AG10803 (cell line): ENCODE data around the gene PCSK5.

Experiments used
- DNase-seq: peaks from one replicate; pipeline ENCODE4 v3.0.0; 2010; ENCODE audit warnings: low read depth
- H3K4me3 ChIP-seq: 2 replicates; pipeline ENCODE4 v1.5.1; 2011; ENCODE audit warnings: mild to moderate bottlenecking, low read length, control low read depth
- TF ChIP-seq, protein P1 (sequence below): conservative IDR thresholded peaks from 2 replicates; pipeline ENCODE4 v1.5.1; 2011; ENCODE audit warnings: mild to moderate bottlenecking, low read length, control low read depth, inconsistent platforms

Gene PCSK5

DNA sequence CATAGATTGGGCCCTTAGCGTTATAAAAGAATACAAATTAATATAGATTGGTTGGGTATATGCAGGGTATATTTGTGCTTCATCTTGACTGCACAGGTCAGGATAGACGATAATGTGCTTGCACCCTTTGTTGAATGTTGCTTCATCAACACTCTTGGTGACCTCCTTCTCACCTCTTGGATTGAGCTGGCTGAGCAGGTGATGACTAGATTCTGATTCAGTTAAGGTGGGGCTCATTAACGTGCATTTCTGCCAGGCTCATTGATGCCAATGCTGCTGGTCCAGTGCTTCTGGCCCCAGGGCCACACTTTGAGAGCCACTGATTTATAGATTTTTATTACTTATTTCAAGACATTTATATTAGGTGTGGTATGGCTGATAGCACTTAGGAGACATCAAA, 27.7 kb downstream of the PCSK5 start:
- DNase-seq: no peak
- H3K4me3 ChIP-seq: no peak overlapping the region
- TF ChIP-seq, protein P1, sequence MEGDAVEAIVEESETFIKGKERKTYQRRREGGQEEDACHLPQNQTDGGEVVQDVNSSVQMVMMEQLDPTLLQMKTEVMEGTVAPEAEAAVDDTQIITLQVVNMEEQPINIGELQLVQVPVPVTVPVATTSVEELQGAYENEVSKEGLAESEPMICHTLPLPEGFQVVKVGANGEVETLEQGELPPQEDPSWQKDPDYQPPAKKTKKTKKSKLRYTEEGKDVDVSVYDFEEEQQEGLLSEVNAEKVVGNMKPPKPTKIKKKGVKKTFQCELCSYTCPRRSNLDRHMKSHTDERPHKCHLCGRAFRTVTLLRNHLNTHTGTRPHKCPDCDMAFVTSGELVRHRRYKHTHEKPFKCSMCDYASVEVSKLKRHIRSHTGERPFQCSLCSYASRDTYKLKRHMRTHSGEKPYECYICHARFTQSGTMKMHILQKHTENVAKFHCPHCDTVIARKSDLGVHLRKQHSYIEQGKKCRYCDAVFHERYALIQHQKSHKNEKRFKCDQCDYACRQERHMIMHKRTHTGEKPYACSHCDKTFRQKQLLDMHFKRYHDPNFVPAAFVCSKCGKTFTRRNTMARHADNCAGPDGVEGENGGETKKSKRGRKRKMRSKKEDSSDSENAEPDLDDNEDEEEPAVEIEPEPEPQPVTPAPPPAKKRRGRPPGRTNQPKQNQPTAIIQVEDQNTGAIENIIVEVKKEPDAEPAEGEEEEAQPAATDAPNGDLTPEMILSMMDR: no peak

DNA sequence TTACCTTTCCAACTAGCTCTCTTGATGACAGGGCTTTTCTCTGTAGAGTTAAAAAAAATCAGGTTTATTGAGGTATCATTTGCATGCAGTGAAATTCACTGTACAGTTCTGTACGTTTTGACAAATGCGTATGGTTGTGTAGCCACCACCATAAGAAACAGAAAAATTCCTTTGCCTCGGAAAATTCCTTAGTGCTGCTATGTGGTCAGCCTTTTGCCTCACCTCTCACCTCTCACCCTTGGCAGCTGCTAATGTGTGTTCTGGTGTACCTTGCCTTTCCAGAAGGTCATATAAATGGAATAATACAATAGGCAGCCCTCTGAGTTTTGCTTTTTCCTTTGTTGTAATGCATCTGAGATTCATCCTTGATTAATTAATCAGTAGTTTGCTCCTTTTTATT, 28.4 kb downstream of the PCSK5 start:
- TF ChIP-seq, protein P1: no peak
- DNase-seq: no peak
- H3K4me3 ChIP-seq: no peak overlapping the region

DNA sequence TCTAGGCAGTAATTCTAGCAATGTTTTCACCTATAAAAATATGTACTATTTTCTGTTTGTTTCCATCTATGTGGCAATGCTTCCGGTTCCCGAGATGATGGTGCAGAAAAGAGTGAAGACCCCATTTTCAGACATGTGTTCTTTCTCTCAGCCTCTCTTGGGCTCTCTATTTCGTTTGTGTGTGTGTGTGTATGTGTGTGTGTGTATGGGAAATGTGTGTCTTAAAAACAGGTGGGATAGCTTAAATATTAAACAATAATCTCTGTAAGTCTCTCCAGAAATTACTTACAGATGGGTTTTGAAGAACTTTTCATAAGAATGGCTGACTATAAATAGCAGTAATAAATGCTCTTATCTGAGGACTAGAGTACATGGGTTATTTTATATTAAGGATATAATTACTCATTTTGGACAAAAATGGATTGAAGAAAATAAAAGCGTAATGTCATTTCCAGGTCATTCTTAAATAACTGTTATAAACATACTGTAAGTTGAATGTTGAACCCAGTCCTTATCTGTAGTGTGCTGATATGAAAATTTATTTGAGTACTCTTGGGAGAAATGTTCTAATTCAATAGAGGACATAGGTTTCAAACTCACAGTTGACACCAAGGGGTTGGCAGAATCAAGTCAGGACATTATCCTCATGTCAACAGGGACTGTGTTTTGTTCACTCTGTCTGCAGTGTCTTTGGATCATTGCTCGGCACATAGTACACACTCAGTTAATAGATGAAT, 31.1 kb downstream of the PCSK5 start:
- DNase-seq: no peak
- TF ChIP-seq, protein P1: no peak
- no peak overlapping the region for H3K4me3 ChIP-seq

DNA sequence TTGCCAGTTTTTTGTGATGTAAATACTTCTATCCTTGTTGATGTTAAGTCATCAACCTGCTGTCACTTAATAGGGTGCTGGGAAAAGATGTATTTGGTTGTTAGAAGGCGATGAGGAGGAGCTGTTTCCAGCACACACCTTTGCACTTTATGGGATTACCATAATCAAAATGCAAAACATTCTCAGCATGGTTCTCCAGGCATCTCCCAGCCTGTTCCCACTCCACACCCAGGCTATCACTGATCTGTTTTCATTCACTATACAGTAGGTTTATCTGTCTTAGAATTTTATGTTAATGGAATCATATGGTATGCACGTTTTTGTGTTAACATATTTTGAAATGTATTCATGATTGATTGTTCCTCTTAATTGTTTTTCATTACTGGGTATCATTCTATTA, 35.9 kb downstream of the PCSK5 start:
- no peak for DNase-seq
- no peak overlapping the region for H3K4me3 ChIP-seq
- TF ChIP-seq, protein P1: no peak

DNA sequence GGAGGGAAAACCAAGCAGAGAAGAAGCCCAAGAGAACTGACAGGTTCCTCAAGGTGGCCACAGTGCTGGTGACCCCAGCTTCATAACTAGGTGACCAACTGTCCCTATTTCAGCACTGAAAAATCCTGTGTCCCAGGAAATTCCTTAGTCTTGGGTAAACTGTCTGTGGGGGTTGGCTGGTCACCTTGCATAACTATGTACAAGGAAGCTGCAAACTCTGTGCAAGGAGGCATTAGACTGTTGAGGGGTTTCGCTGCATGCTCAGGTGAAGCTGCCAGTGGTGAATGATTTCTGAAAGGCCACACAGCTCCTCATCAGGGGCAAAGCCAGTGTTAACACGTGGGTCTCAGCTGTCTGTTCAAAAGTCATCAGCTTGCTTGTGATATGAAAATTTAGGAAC, 36.9 kb downstream of the PCSK5 start:
- TF ChIP-seq, protein P1: no peak
- H3K4me3 ChIP-seq: no peak overlapping the region
- no peak for DNase-seq

DNA sequence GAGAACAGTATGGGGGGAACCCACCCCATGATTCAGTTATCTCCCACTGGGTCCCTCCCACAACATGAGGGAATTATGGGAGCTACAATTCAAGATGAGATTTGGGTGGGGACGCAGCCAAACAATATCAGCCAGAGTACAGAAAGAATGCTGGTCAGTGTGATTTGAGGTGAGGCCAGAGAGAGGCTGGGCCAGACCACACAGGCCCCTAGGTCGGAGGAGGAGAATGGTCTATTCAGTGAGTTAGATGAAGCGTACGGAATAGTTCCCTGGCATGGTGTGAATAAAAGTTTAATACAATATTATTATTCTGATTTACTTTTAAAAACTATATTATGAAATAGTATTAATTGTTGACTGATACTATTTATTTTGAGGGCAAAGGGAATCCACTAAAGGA, 39.7 kb downstream of the PCSK5 start:
- DNase-seq: no peak
- TF ChIP-seq, protein P1: no peak

DNA sequence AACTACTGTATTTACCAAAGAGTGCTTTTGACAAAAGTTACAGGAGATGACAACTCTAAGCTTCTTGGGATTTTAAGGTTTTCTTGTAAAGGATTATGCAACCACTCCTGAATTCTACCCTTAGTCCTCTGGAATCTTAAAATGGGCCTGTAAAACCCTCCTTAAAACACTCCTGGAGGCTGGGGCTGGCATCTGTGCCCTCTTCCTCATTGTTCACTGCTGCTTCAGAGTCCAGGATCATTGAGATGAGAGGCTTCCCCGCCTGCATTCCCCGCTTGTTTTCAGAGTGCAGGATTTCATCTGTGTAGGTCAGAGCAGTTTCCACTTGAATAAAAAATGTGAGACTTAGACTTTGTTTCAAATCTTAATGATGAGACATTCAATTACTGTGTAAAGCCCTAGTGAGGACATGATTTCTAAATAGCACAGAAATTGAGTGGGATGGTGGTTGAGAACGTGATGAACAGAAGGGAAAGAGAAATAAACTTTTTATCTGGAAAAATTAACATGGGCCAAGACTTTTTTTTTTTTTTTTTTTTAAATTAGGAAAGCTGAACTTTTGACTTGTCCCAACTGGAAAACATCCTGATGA, 40.4 kb downstream of the PCSK5 start:
- DNase-seq: no peak
- TF ChIP-seq, protein P1: no peak
- H3K4me3 ChIP-seq: no peak overlapping the region

More for the DNA sequence above, 39.7 kb downstream of the PCSK5 start:
- H3K4me3 ChIP-seq: no peak overlapping the region
